Measurements from ENCODE around the gene CLIC5.

The CLIC5 gene

GRCh38 chr6:45851034-45851400 is 164.6 kb downstream of the CLIC5 start:
- in situ Hi-C loops (cut with MboI; ENCODE audit: low sequenced_read_pairs): no loop called here

GRCh38 chr6:45850378-45851033 is 165.2 kb downstream of the CLIC5 start:
- in situ Hi-C loops (cut with MboI; ENCODE audit: low sequenced_read_pairs): no loop called here

- in situ Hi-C loops (cut with MboI; ENCODE audit: low sequenced_read_pairs): no loop called here
These were observed 170.1 kb downstream of the CLIC5 start for GRCh38 chr6:45845567-45845966.

- in situ Hi-C loops (cut with MboI; ENCODE audit: low sequenced_read_pairs): no loop called here
These were observed 170.7 kb downstream of the CLIC5 start for GRCh38 chr6:45844986-45845385.

- in situ Hi-C loops (cut with MboI; ENCODE audit: low sequenced_read_pairs): no loop called here
These were observed 171.7 kb downstream of the CLIC5 start for GRCh38 chr6:45843848-45844521.

- in situ Hi-C loops (cut with MboI; ENCODE audit: low sequenced_read_pairs): no loop called here
These were observed 174.6 kb downstream of the CLIC5 start for GRCh38 chr6:45841062-45841461.

GRCh38 chr6:45838996-45839395 is 176.7 kb downstream of the CLIC5 start:
- in situ Hi-C loops (cut with MboI; ENCODE audit: low sequenced_read_pairs): no loop called here

- in situ Hi-C loops (cut with MboI; ENCODE audit: low sequenced_read_pairs): no loop called here
These were observed 177.2 kb downstream of the CLIC5 start for GRCh38 chr6:45838451-45838850.

- in situ Hi-C loops (cut with MboI; ENCODE audit: low sequenced_read_pairs): no loop called here
These were observed 178.0 kb downstream of the CLIC5 start for GRCh38 chr6:45837541-45838200.

GRCh38 chr6:45836984-45837383 is 178.7 kb downstream of the CLIC5 start:
- in situ Hi-C loops (cut with MboI; ENCODE audit: low sequenced_read_pairs): no loop called here

- in situ Hi-C loops (cut with MboI; ENCODE audit: low sequenced_read_pairs): no loop called here
These were observed 179.2 kb downstream of the CLIC5 start for GRCh38 chr6:45836438-45836824.

GRCh38 chr6:45835721-45836437 is 179.8 kb downstream of the CLIC5 start:
- in situ Hi-C loops (cut with MboI; ENCODE audit: low sequenced_read_pairs): no loop called here

- in situ Hi-C loops (cut with MboI; ENCODE audit: low sequenced_read_pairs): no loop called here
These were observed 183.6 kb downstream of the CLIC5 start for GRCh38 chr6:45832063-45832462.

All from hTERT RPE-1 (cell line).